Psoas muscle (tissue), 8 donors: Measurements from ENCODE around the gene CHST4. TPM values are rescaled to one million over a fixed set of nuclear protein-coding genes. Genes with fewer than 3 reads are reported as not detected.

ENCODE experiments used
- ATAC-seq, 4 donors: fragments of 200-7000 bp; cut with Tn5 transposase; one replicate each; pipeline ENCODE4 v1.9.1; 2020; ENCODE audit warnings: moderate library complexity in 3 of 4, mild to moderate bottlenecking in 2 of 4
- DNase-seq, 2 donors: peaks; one replicate each; pipeline ENCODE4 v3.0.0-alpha.2; 2020
- H3K27ac ChIP-seq: fragments of 200-600 bp; one replicate; pipeline ENCODE4 v1.8.0; 2022
- H3K27me3 ChIP-seq, 3 donors: fragments of 200-600 bp in 1 of 3; one replicate each; pipeline versions ENCODE4 v1.6.1 to v1.8.0; 2013 to 2022; ENCODE audit warnings: low read length in 2 of 3, mild to moderate bottlenecking in 2 of 3, moderate library complexity in 1 of 3; ENCODE audit not compliant: insufficient read depth in 3 of 3
- H3K36me3 ChIP-seq, 2 donors: fragments of 200-600 bp in 1 of 2; one replicate each; pipeline versions ENCODE4 v1.6.1 to v1.8.0; 2013 to 2022; ENCODE audit warnings: low read depth in 1 of 2, mild to moderate bottlenecking in 1 of 2, moderate library complexity in 1 of 2; ENCODE audit not compliant: insufficient read depth in 1 of 2
- H3K4me1 ChIP-seq: fragments of 200-600 bp; one replicate; pipeline ENCODE4 v1.8.0; 2022
- H3K4me3 ChIP-seq: fragments of 200-600 bp; one replicate; pipeline ENCODE4 v1.8.0; 2022; ENCODE audit warnings: mild to moderate bottlenecking
- H3K9me3 ChIP-seq: fragments of 200-600 bp; one replicate; pipeline ENCODE4 v1.8.0; 2022
- CTCF ChIP-seq: fragments of 200-600 bp; IDR thresholded peaks from one replicate; pipeline ENCODE4 v1.8.0; 2022; ENCODE audit warnings: antibody characterized with exemption
- WGBS, 3 donors: extraction: QIAGEN DNeasy Blood & Tissue Kit; methylation state at CpG; one replicate each; pipeline versions ENCODE4 v1.1.6 to v1.1.7; 2013; 5-methylcytosine and 5-hydroxymethylcytosine counted together
- intact Hi-C, 2 donors: fragments of 100-400 bp; cut with DNase I; formaldehyde crosslinking; loops; one replicate each; pipeline versions ENCODE4 v1.11.0 to v1.14.2; 2022
- long read RNA-seq, 2 donors: library from polyadenylated mRNA; unstranded; transcript quantifications; one replicate each; pipeline ENCODE4 v2.0.0, GENCODE V29; 2021
- polyA plus RNA-seq, 3 donors: library from polyadenylated mRNA; stranded (reverse); fragments of 200-250 nt; gene quantifications; one replicate each; pipeline ENCODE4 v1.2.3, GENCODE V29; 2013
- total RNA-seq, 4 donors: library from RNA; stranded (reverse); fragmentation: NEBNext Ultra II Directional in 2 of 4; extraction: Animal tissue kit (Norgen Biotek cat#: 25700) in 2 of 4; gene quantifications; one replicate each; pipeline versions ENCODE4 v1.2.1 to v1.2.4, GENCODE V29; 2021 to 2023
- donor health status: healthy with polysubstance abuse.
- donor health status: DM: no; HTN: no; CAD: no; lungs with moderate emphysema.
- donor health status: Bipolar disorder and iron deficiency.
- donor health status: healthy.
- donor health status: DM: yes; HTN: yes; CAD: no.
- donor health status: DM: no; HTN: no; CAD: no.
- donor health status: DM: no; HTN: no; CAD: no.
- donor health status: DM: yes; HTN: yes; CAD: no.

Gene CHST4
- total RNA-seq: not detected
- not detected for polyA plus RNA-seq
- long read RNA-seq, donor 1: 0 reads
- long read RNA-seq, donor 2: 0 reads

DNA sequence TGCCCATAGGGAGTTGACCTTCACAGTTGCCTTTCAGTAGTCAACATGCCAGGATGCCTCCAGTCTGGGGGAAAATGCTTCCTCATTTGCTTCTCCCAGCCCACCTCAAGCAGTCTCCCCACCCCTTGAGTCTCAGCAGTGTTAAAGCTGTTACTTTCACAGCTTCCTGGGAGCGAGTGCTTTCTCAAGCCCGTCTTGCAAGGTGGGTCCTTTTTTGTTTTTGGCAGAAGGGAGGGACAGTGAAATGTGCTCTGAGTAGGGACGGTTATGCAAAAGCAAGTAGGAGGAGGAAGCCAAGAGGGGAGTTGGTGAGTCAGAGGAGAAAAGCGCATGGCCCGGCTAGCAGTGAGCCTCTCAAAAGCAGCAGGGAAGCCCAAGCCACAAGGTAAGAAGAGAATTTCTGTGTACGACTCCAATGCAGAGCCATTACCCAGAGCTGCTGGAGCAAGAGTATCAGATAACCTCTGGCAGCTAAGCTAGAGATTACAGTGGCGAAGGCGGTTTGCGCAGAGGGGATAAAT is at the start of gene CHST4:
Gene CHST4, plus strand, starts transcription at position 316 of the 521 bp plus-strand sequence. CDS start 10,252 bp downstream, outside the sequence.
- Histone ChIP-seq H3K4me1 (no peaks in the 10 kb centered on the region), H3K9me3 (no peaks in the 10 kb centered on the region), H3K27ac (no peak within 1 kb of the TSS), H3K4me3 (no peak within 1 kb of the TSS), H3K36me3 (no peaks in the 10 kb centered on the region), H3K27me3 (peaks cover 0 to 34% (median 0%) of the 10 kb centered on the region in 3 donors)
- peak in 1 of 2 donors; percentile 13 for DNase-seq
- 3 to 5% (median 4%) methylated on average over 9 of the region's 9 CpGs for WGBS, 3 donors
- intact Hi-C loops: no loop called here
- ATAC-seq: peak in 2 of 4 donors; percentile 36 to 42
- TF ChIP-seq CTCF: no peak

GRCh38 chr16:71476457-71477124 is 49.6 kb upstream of the CHST4 start:
- no peaks in the 10 kb centered on the region for H3K27me3 ChIP-seq
- H3K27ac ChIP-seq: no peak overlapping the region
- H3K36me3 ChIP-seq: peaks cover 22 to 84% of the 10 kb centered on the region in 2 donors
- intact Hi-C loops: no loop called here
- no peaks in the 10 kb centered on the region for H3K4me1 ChIP-seq
- H3K4me3 ChIP-seq: no peak overlapping the region
- ATAC-seq (no peak), DNase-seq (no peak)
- no peak for TF ChIP-seq CTCF
- H3K9me3 ChIP-seq: no peaks in the 10 kb centered on the region
- 95 to 96% (median 95%) methylated on average over 4 of the region's 4 CpGs for WGBS, 3 donors

- Histone ChIP-seq H3K27me3 (no peaks in the 10 kb centered on the region), H3K9me3 (no peaks in the 10 kb centered on the region), H3K36me3 (peaks cover 22 to 59% of the 10 kb centered on the region in 2 donors), H3K27ac (no peak overlapping the region), H3K4me1 (peaks cover 6% of the 10 kb centered on the region), H3K4me3 (no peak overlapping the region)
- DNase-seq: no peak
- TF ChIP-seq CTCF: no peak
- ATAC-seq: no peak
- WGBS, 3 donors: 48 to 54% (median 51%) methylated on average over 3 of the region's 3 CpGs
- intact Hi-C loops: no loop called here
These were observed 46.8 kb upstream of the CHST4 start for GRCh38 chr16:71479420-71479819.

GRCh38 chr16:71480956-71481355 is 45.3 kb upstream of the CHST4 start:
- ATAC-seq (no peak), DNase-seq (no peak)
- peaks cover 14 to 44% of the 10 kb centered on the region in 2 donors for H3K36me3 ChIP-seq
- H3K27me3 ChIP-seq: no peaks in the 10 kb centered on the region
- H3K9me3 ChIP-seq: no peaks in the 10 kb centered on the region
- TF ChIP-seq CTCF: no peak
- H3K4me3 ChIP-seq: no peak overlapping the region
- peaks cover 6% of the 10 kb centered on the region for H3K4me1 ChIP-seq
- intact Hi-C loops: no loop called here
- H3K27ac ChIP-seq: no peak overlapping the region
- WGBS, 3 donors: 94 to 96% (median 95%) methylated on average over 2 of the region's 2 CpGs
